HL-60 (cell line): ENCODE results near the gene CCL18.

Source experiments
- DNase-seq, 2 experiments: peaks; one replicate each; pipeline ENCODE4 v3.0.0-alpha.2; 2010 to 2020; ENCODE audit warnings: low read depth in 1 of 2, low spot score in 1 of 2
- H3K27ac ChIP-seq: fragments of 250-450 bp; sonication (Bioruptor Pico); replicated peaks from 2 replicates; pipeline ENCODE4 v1.5.1; 2020; ENCODE audit warnings: mild to moderate bottlenecking, moderate library complexity
- H3K27me3 ChIP-seq: fragments of 250-450 bp; sonication (Bioruptor Pico); 2 replicates; pipeline ENCODE4 v1.5.1; 2021; ENCODE audit warnings: mild to moderate bottlenecking, moderate library complexity; ENCODE audit not compliant: insufficient read depth, poor library complexity, severe bottlenecking
- H3K4me3 ChIP-seq: replicated peaks from 2 replicates; pipeline ENCODE4 v1.5.1; 2011; ENCODE audit warnings: mild to moderate bottlenecking, control low read depth, low read length; ENCODE audit not compliant: insufficient read depth
- GABPA ChIP-seq: IDR thresholded peaks from 2 replicates; pipeline ENCODE4 v1.6.1; 2012; ENCODE audit warnings: low read depth
- POLR2AphosphoS5 ChIP-seq: IDR thresholded peaks from 2 replicates; pipeline ENCODE4 v1.6.1; 2012; ENCODE audit warnings: low read depth
- REST ChIP-seq: IDR thresholded peaks from 2 replicates; pipeline ENCODE4 v1.6.1; 2012; ENCODE audit warnings: low read depth; ENCODE audit not compliant: insufficient replicate concordance
- SPI1 ChIP-seq: IDR thresholded peaks from 2 replicates; pipeline ENCODE4 v1.6.1; 2012; ENCODE audit warnings: low read depth, mild to moderate bottlenecking, borderline replicate concordance
- TF ChIP-seq, protein P1 (sequence below): IDR thresholded peaks from one replicate; pipeline ENCODE4 v1.5.1; 2011; ENCODE audit warnings: low read length, control low read depth, inconsistent platforms; ENCODE audit not compliant: insufficient read depth

The CCL18 gene

GRCh38 chr17:36059406-36059805, 4.7 kb upstream of the CCL18 start:
- DNase-seq = peak in 1 of 2 experiments; percentile 14
- no peak overlapping the region for H3K27ac ChIP-seq
- no peak overlapping the region for H3K4me3 ChIP-seq
- no peaks in the 10 kb centered on the region for H3K27me3 ChIP-seq
- TF ChIP-seq REST (no peak), SPI1 (no peak), GABPA (no peak), POLR2AphosphoS5 (no peak)
- TF ChIP-seq, protein P1, sequence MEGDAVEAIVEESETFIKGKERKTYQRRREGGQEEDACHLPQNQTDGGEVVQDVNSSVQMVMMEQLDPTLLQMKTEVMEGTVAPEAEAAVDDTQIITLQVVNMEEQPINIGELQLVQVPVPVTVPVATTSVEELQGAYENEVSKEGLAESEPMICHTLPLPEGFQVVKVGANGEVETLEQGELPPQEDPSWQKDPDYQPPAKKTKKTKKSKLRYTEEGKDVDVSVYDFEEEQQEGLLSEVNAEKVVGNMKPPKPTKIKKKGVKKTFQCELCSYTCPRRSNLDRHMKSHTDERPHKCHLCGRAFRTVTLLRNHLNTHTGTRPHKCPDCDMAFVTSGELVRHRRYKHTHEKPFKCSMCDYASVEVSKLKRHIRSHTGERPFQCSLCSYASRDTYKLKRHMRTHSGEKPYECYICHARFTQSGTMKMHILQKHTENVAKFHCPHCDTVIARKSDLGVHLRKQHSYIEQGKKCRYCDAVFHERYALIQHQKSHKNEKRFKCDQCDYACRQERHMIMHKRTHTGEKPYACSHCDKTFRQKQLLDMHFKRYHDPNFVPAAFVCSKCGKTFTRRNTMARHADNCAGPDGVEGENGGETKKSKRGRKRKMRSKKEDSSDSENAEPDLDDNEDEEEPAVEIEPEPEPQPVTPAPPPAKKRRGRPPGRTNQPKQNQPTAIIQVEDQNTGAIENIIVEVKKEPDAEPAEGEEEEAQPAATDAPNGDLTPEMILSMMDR = no peak

- H3K27me3 ChIP-seq = no peaks in the 10 kb centered on the region
- H3K4me3 ChIP-seq = no peak overlapping the region
- H3K27ac ChIP-seq = no peak overlapping the region
- DNase-seq = no peak
- no peak for TF ChIP-seq POLR2AphosphoS5
- TF ChIP-seq GABPA = no peak
- TF ChIP-seq, protein P1 = no peak
- no peak for TF ChIP-seq SPI1
Measured at GRCh38 chr17:36060816-36061215, 3.3 kb upstream of the CCL18 start.

GRCh38 chr17:36066365-36066985, 2.4 kb downstream of the CCL18 start:
- no peaks in the 10 kb centered on the region for H3K27me3 ChIP-seq
- no peak for TF ChIP-seq GABPA
- H3K4me3 ChIP-seq = no peak overlapping the region
- DNase-seq = no peak
- H3K27ac ChIP-seq = no peak overlapping the region

- no peak for TF ChIP-seq POLR2AphosphoS5
- TF ChIP-seq REST = no peak
- TF ChIP-seq, protein P1 = no peak
- no peak for TF ChIP-seq GABPA
- TF ChIP-seq SPI1 = no peak
- Histone ChIP-seq H3K4me3 (no peak overlapping the region), H3K27me3 (no peaks in the 10 kb centered on the region), H3K27ac (no peak overlapping the region)
- DNase-seq = no peak
Measured at GRCh38 chr17:36068524-36068923, 4.5 kb downstream of the CCL18 start.
